Endothelial cell of umbilical vein (primary cell): ENCODE results near the gene PLXDC2. TPM values are rescaled to one million over a fixed set of nuclear protein-coding genes. Genes with fewer than 3 reads are reported as not detected.

Experiments
- BruUV-seq: library from RNA; stranded (reverse); fragments of 400-500 nt; replicated peaks from 2 replicates; lab custom pipeline; 2021; lab: Mats Ljungman, UMichigan
- CTCF ChIA-PET: fragments of 300-600, 350-600 bp; sonication (Branson Sonifier 250); formaldehyde crosslinking; loops from one replicate; lab custom pipeline; 2021; ENCODE audit warnings: antibody characterized with exemption, inconsistent platforms; lab: Charles Lee
- POLR2A ChIA-PET: fragments of 300-600, 350-600 bp; sonication (Branson Sonifier 250); formaldehyde crosslinking; loops from one replicate; lab custom pipeline; 2021; ENCODE audit warnings: antibody characterized with exemption, inconsistent platforms; lab: Charles Lee
- DNase-seq: peaks from one replicate; pipeline ENCODE4 v3.0.0-alpha.2; 2011; ENCODE audit warnings: low read depth, low spot score
- FAIRE-seq: peaks from 2 replicates; lab custom pipeline; 2011; peaks lifted over from hg19 to GRCh38; lab: Jason Lieb, UNC
- H2AFZ ChIP-seq: 2 replicates; pipeline ENCODE4 v1.6.0; 2012; ENCODE audit warnings: low read depth, low read length, control low read depth, inconsistent platforms
- H3K27ac ChIP-seq: 2 replicates; pipeline ENCODE4 v1.5.1; 2011; ENCODE audit warnings: low read depth, mild to moderate bottlenecking, control low read depth, low read length, moderate library complexity; ENCODE audit not compliant: insufficient read depth
- H3K27me3 ChIP-seq, 2 experiments: 2 replicates each; pipeline versions ENCODE4 v1.6.0 to v1.6.1; 2011; ENCODE audit warnings: low read length in 2 of 2, mixed read lengths in 1 of 2; ENCODE audit not compliant: control insufficient read depth in 2 of 2, insufficient read depth in 2 of 2
- H3K36me3 ChIP-seq, 2 experiments: 2 replicates in 1 of 2; 3 replicates in 1 of 2; pipeline ENCODE4 v1.5.1; 2011; ENCODE audit warnings: low read length in 2 of 2, mild to moderate bottlenecking in 1 of 2, moderate library complexity in 1 of 2; ENCODE audit not compliant: control insufficient read depth in 2 of 2, insufficient read depth in 2 of 2; ENCODE audit errors: extremely low read depth in 1 of 2
- H3K4me1 ChIP-seq: 3 replicates; pipeline ENCODE4 v1.5.1; 2011; ENCODE audit warnings: mild to moderate bottlenecking, low read length; ENCODE audit not compliant: control insufficient read depth, insufficient read depth; ENCODE audit errors: extremely low read depth
- H3K4me2 ChIP-seq: 2 replicates; pipeline ENCODE4 v1.6.1; 2011; ENCODE audit warnings: low read length, control low read depth, mixed read lengths; ENCODE audit not compliant: insufficient read depth
- H3K4me3 ChIP-seq, 3 experiments: fragments of 200-600 bp in 1 of 3; sonication (generic), shearing (Covaris generic) in 1 of 3; replicated peaks in 1 of 3; 2 replicates each; pipeline ENCODE4 v1.5.1; 2011 to 2016; ENCODE audit warnings: control low read depth in 3 of 3, low read length in 3 of 3, mild to moderate bottlenecking in 2 of 3, inconsistent platforms in 1 of 3, low read depth in 1 of 3, moderate library complexity in 1 of 3; ENCODE audit not compliant: insufficient read depth in 1 of 3
- H3K79me2 ChIP-seq: 2 replicates; pipeline ENCODE4 v1.6.0; 2012; ENCODE audit warnings: low read length, inconsistent platforms; ENCODE audit not compliant: control insufficient read depth, insufficient read depth
- H3K9ac ChIP-seq: replicated peaks from 2 replicates; pipeline ENCODE3; 2011; ENCODE audit warnings: low read length, control low read depth; ENCODE audit not compliant: insufficient read depth; ENCODE audit errors: extremely low read depth
- H3K9me1 ChIP-seq: replicated peaks from 3 replicates; pipeline ENCODE4 v1.6.0; 2011; ENCODE audit warnings: mild to moderate bottlenecking, low read length; ENCODE audit not compliant: control insufficient read depth, insufficient read depth; ENCODE audit errors: extremely low read depth
- H3K9me3 ChIP-seq: replicated peaks from 2 replicates; pipeline ENCODE4 v1.5.1; 2012; ENCODE audit warnings: low read length, inconsistent platforms; ENCODE audit not compliant: control insufficient read depth, insufficient read depth
- H4K20me1 ChIP-seq: replicated peaks from 2 replicates; pipeline ENCODE3; 2011; ENCODE audit warnings: mild to moderate bottlenecking, low read length; ENCODE audit not compliant: control insufficient read depth, insufficient read depth; ENCODE audit errors: extremely low read depth
- CTCF ChIP-seq, 2 donors: IDR thresholded peaks; 1 replicate in 1 of 2; 2 replicates in 1 of 2; pipeline ENCODE4 v1.5.1; 2011; ENCODE audit warnings: low read length in 2 of 2, mild to moderate bottlenecking in 2 of 2, moderate library complexity in 2 of 2, control low read depth in 1 of 2, inconsistent platforms in 1 of 2, low read depth in 1 of 2; ENCODE audit not compliant: insufficient read depth in 1 of 2; ENCODE audit errors: extremely low read depth in 1 of 2
- EZH2 ChIP-seq: IDR thresholded peaks from 2 replicates; pipeline ENCODE4 v1.6.1; 2012; ENCODE audit warnings: borderline replicate concordance, low read depth, mild to moderate bottlenecking, moderate library complexity, low read length, inconsistent platforms; ENCODE audit not compliant: severe bottlenecking
- FOS ChIP-seq: IDR thresholded peaks from 2 replicates; pipeline ENCODE4 v1.6.1; 2011; ENCODE audit warnings: mild to moderate bottlenecking, low read length, moderate library complexity, borderline replicate concordance; ENCODE audit not compliant: insufficient read depth
- GATA2 ChIP-seq: IDR thresholded peaks from 2 replicates; pipeline ENCODE4 v1.7.0; 2011; ENCODE audit warnings: low read depth, mild to moderate bottlenecking, moderate library complexity, mixed read lengths, low read length; ENCODE audit not compliant: insufficient read length, insufficient read depth
- JUN ChIP-seq: IDR thresholded peaks from 2 replicates; pipeline ENCODE4 v1.6.1; 2011; ENCODE audit warnings: borderline replicate concordance, low read depth; ENCODE audit not compliant: insufficient read length, insufficient read depth
- MAX ChIP-seq: IDR thresholded peaks from 2 replicates; pipeline ENCODE4 v1.6.1; 2011; ENCODE audit not compliant: insufficient read depth, insufficient read length
- MYC ChIP-seq: IDR thresholded peaks from one replicate; pipeline ENCODE4 v1.6.1; 2011; ENCODE audit warnings: mild to moderate bottlenecking, low read depth, low read length
- POLR2A ChIP-seq: IDR thresholded peaks from 2 replicates; pipeline ENCODE4 v1.6.1; 2012; ENCODE audit warnings: low read depth, mild to moderate bottlenecking, control low read depth, low read length
- POLR2AphosphoS5 ChIP-seq: IDR thresholded peaks from 2 replicates; pipeline ENCODE4 v1.6.1; 2012; ENCODE audit warnings: low read depth, mild to moderate bottlenecking, control low read depth, low read length, moderate library complexity; ENCODE audit not compliant: insufficient read depth
- dilution Hi-C: fragments of 300-500 bp; cut with MboI; formaldehyde crosslinking; loops from one replicate; pipeline ENCODE4 v1.15.0; 2019; ENCODE audit warnings: low sequenced_read_pairs; ENCODE audit not compliant: extremely low pct_ligation_motif_present
- intact Hi-C: fragments of 100-400 bp; cut with micrococcal nuclease; formaldehyde crosslinking; loops from one replicate; pipeline ENCODE4 v1.10.0; 2022
- polyA plus RNA-seq, 4 experiments: library from polyadenylated mRNA; depleted of rRNA in 3 of 4; stranded (reverse) in 3 of 4; unstranded in 1 of 4; fragments of >200 nt; gene quantifications; 2 replicates each; pipeline versions ENCODE4 v1.2.1 to v1.2.3, GENCODE V29; 2011 to 2012; ENCODE audit warnings: missing spikeins in 1 of 4
- total RNA-seq: library from RNA; stranded (reverse); gene quantifications from 2 replicates; pipeline ENCODE4 v1.2.3, GENCODE V29; 2021

The PLXDC2 gene
- total and polyA plus RNA-seq, 2 donors (not counting 3 experiments of a cell fraction or from before 2014, with no cell fraction given), result 0.32 to 1.2 TPM

GRCh38 chr10:20091698-20092097 lies 275.5 kb downstream of the PLXDC2 start:
- Histone ChIP-seq H4K20me1 (no peaks in the 10 kb centered on the region), H3K27me3 (no peaks in the 10 kb centered on the region), H3K4me2 (no peak overlapping the region), H3K4me1 (no peaks in the 10 kb centered on the region), H3K27ac (no peak overlapping the region), H3K4me3 (no peak overlapping the region), H3K9me3 (no peaks in the 10 kb centered on the region), H3K9ac (no peak overlapping the region), H3K9me1 (no peaks in the 10 kb centered on the region), H2AFZ (no peak overlapping the region), H3K79me2 (no peaks in the 10 kb centered on the region), H3K36me3 (no peaks in the 10 kb centered on the region)
- ChIA-PET POLR2A (no interaction called here), CTCF (no interaction called here)
- intact Hi-C loops, result no loop called here
- dilution Hi-C loops, result no loop called here
- DNase-seq (no peak), FAIRE-seq (no peak)
- TF ChIP-seq CTCF (IDR thresholded peaks at IDR 0.05; ENCODE audit: extremely low read depth in 1 of 2, insufficient read depth in 1 of 2, low read depth in 1 of 2, low read length in 2 of 2) (no peak), JUN (no peak), GATA2 (no peak), EZH2 (no peak), MAX (no peak), FOS (no peak), MYC (no peak), POLR2AphosphoS5 (no peak), POLR2A (no peak)
- no TSS peak for BruUV-seq
